ENCODE results near the gene LIPM. TPM values are rescaled to one million over a fixed set of nuclear protein-coding genes. Genes with fewer than 3 reads are reported as not detected.

LIPM gene
- polyA plus RNA-seq, 5 donors, result 0.09 to 0.12 TPM; not detected in 3

Other genes starting within 250 kb of the LIPM start
- gene RNLS, start 219.4 kb upstream of the LIPM start, polyA plus RNA-seq (ENCODE audit: insufficient read depth in 1 of 5, insufficient read length in 5 of 5, low replicate concordance in 1 of 5), result 1 to 10 TPM; 4.3 to 7.0 (median 5.2) TPM
- gene LIPJ, start 216.0 kb upstream of the LIPM start, polyA plus RNA-seq (ENCODE audit: insufficient read depth in 1 of 5, insufficient read length in 5 of 5, low replicate concordance in 1 of 5), result under 1 TPM; 0.09 to 0.31 (median 0.19) TPM
- gene LIPF, start 138.3 kb upstream of the LIPM start, polyA plus RNA-seq (ENCODE audit: insufficient read depth in 1 of 5, insufficient read length in 5 of 5, low replicate concordance in 1 of 5), result under 1 TPM in 3 of 5 donors, not detected in 2; 0.12 to 0.33 (median 0.30) TPM
- not detected for gene LIPK, start 96.5 kb upstream of the LIPM start, polyA plus RNA-seq (ENCODE audit: insufficient read depth in 1 of 5, insufficient read length in 5 of 5, low replicate concordance in 1 of 5)
- not detected for gene LIPN, start 42.7 kb upstream of the LIPM start, polyA plus RNA-seq (ENCODE audit: insufficient read depth in 1 of 5, insufficient read length in 5 of 5, low replicate concordance in 1 of 5)
- gene ANKRD22, start 49.1 kb downstream of the LIPM start, polyA plus RNA-seq (ENCODE audit: insufficient read depth in 1 of 5, insufficient read length in 5 of 5, low replicate concordance in 1 of 5), result 1 to 10 TPM in 1 of 5 donors, under 1 TPM in 4; 0.22 to 1.0 (median 0.70) TPM
- gene STAMBPL1, start 77.5 kb downstream of the LIPM start, polyA plus RNA-seq (ENCODE audit: insufficient read depth in 1 of 5, insufficient read length in 5 of 5, low replicate concordance in 1 of 5), result 10 to 100 TPM in 3 of 5 donors, 1 to 10 TPM in 2; 6.4 to 14.4 (median 13.0) TPM
- 100 to 1,000 TPM; 392 to 763 (median 536) TPM for gene ACTA2, start 150.0 kb downstream of the LIPM start, polyA plus RNA-seq (ENCODE audit: insufficient read depth in 1 of 5, insufficient read length in 5 of 5, low replicate concordance in 1 of 5)
- gene FAS, start 188.1 kb downstream of the LIPM start, polyA plus RNA-seq (ENCODE audit: insufficient read depth in 1 of 5, insufficient read length in 5 of 5, low replicate concordance in 1 of 5), result 10 to 100 TPM; 15.9 to 29.5 (median 24.6) TPM